GM21717 (cell line): ENCODE data around the gene KCNK10.
"Not testable (repeated sequence)": the region's sequence is repeated elsewhere in the genome, so short reads cannot be mapped to it uniquely, and the experiment has no call there.

Experiments
- ATAC-seq: cut with Tn5 transposase; IDR thresholded peaks from one replicate; pipeline ENCODE4 v1.9.1; 2021; ENCODE audit warnings: mild to moderate bottlenecking, moderate library complexity; ENCODE audit not compliant: unreplicated experiment

The KCNK10 gene

GRCh38 chr14:88271205-88271604 is 51.9 kb downstream of the KCNK10 start:
- no peak for ATAC-seq

- ATAC-seq = no peak
Measured at GRCh38 chr14:88270776-88271175, 52.3 kb downstream of the KCNK10 start.

GRCh38 chr14:88269806-88270420 is 53.2 kb downstream of the KCNK10 start:
- no peak for ATAC-seq

GRCh38 chr14:88266474-88266873 is 56.6 kb downstream of the KCNK10 start:
- ATAC-seq = no peak

- no peak for ATAC-seq
Measured at GRCh38 chr14:88264116-88264515, 59.0 kb downstream of the KCNK10 start.

- ATAC-seq = not testable (repeated sequence)
Measured at GRCh38 chr14:88261302-88261701, 61.8 kb downstream of the KCNK10 start.

- no peak for ATAC-seq
Measured at GRCh38 chr14:88258021-88258420, 65.0 kb downstream of the KCNK10 start.

GRCh38 chr14:88256997-88257950 is 65.8 kb downstream of the KCNK10 start:
- ATAC-seq = no peak

- no peak for ATAC-seq
Measured at GRCh38 chr14:88255798-88256197, 67.3 kb downstream of the KCNK10 start.

GRCh38 chr14:88255196-88255595 is 67.9 kb downstream of the KCNK10 start:
- no peak for ATAC-seq

- no peak for ATAC-seq
Measured at GRCh38 chr14:88252498-88252897, 70.6 kb downstream of the KCNK10 start.

- ATAC-seq = no peak
Measured at GRCh38 chr14:88251650-88252049, 71.4 kb downstream of the KCNK10 start.

- ATAC-seq = no peak
Measured at GRCh38 chr14:88249266-88249665, 73.8 kb downstream of the KCNK10 start.

GRCh38 chr14:88248606-88249005 is 74.5 kb downstream of the KCNK10 start:
- ATAC-seq = no peak

GRCh38 chr14:88247228-88247627 is 75.8 kb downstream of the KCNK10 start:
- ATAC-seq = no peak

- ATAC-seq = no peak
Measured at GRCh38 chr14:88245321-88245720, 77.7 kb downstream of the KCNK10 start.

- no peak for ATAC-seq
Measured at GRCh38 chr14:88243946-88244345, 79.1 kb downstream of the KCNK10 start.

- no peak for ATAC-seq
Measured at GRCh38 chr14:88242446-88242845, 80.6 kb downstream of the KCNK10 start.

- ATAC-seq = no peak
Measured at GRCh38 chr14:88241810-88242209, 81.3 kb downstream of the KCNK10 start.

GRCh38 chr14:88234442-88234841 is 88.6 kb downstream of the KCNK10 start:
- no peak for ATAC-seq

GRCh38 chr14:88233915-88234314 is 89.2 kb downstream of the KCNK10 start:
- ATAC-seq = no peak

- no peak for ATAC-seq
Measured at GRCh38 chr14:88232771-88233170, 90.3 kb downstream of the KCNK10 start.
